Mucosa of descending colon (tissue), 3 donors: Measurements from ENCODE around the gene MICALL2. TPM values are rescaled to one million over a fixed set of nuclear protein-coding genes. Genes with fewer than 3 reads are reported as not detected.

Source experiments
- ATAC-seq: fragments of 200-7000 bp; cut with Tn5 transposase; one replicate; pipeline ENCODE4 v1.9.1; 2020; ENCODE audit warnings: mild to moderate bottlenecking, moderate library complexity
- DNase-seq, 3 donors: peaks; one replicate each; pipeline ENCODE4 v3.0.0-alpha.2; 2020
- H3K36me3 ChIP-seq: fragments of 200-600 bp; one replicate; pipeline ENCODE4 v1.8.0; 2021; ENCODE audit warnings: low read depth, mild to moderate bottlenecking
- H3K4me1 ChIP-seq: fragments of 200-600 bp; one replicate; pipeline ENCODE4 v1.8.0; 2021; ENCODE audit warnings: low read depth, mild to moderate bottlenecking
- H3K4me3 ChIP-seq: fragments of 200-600 bp; one replicate; pipeline ENCODE4 v1.8.0; 2021; ENCODE audit warnings: mild to moderate bottlenecking
- H3K9me3 ChIP-seq: fragments of 200-600 bp; one replicate; pipeline ENCODE4 v1.8.0; 2021; ENCODE audit warnings: mild to moderate bottlenecking
- intact Hi-C, 2 donors: fragments of 100-400 bp; cut with DNase I in 1 of 2; cut with micrococcal nuclease in 1 of 2; formaldehyde crosslinking; loops; one replicate each; pipeline versions ENCODE4 v1.11.0 to v1.11.1; 2022; cut with DNase I, micrococcal nuclease
- total RNA-seq, 3 donors: library from RNA; stranded (reverse); fragmentation: NEBNext Ultra II Directional in 2 of 3; extraction: Animal tissue kit (Norgen Biotek cat#: 25700) in 2 of 3; gene quantifications; one replicate each; pipeline versions ENCODE4 v1.2.1 to v1.2.4, GENCODE V29; 2021 to 2023
- TF ChIP-seq, protein P1 (sequence below): fragments of 200-600 bp; IDR thresholded peaks from one replicate; pipeline ENCODE4 v1.8.0; 2022; ENCODE audit warnings: antibody characterized with exemption, mild to moderate bottlenecking
- donor health status: DM: no; HTN: no; CAD: no; lungs with moderate emphysema.
- donor health status: DM: no; HTN: no; CAD: no.
- donor health status: DM: no; HTN: yes; CAD: no.

Gene MICALL2
- total RNA-seq, 3 donors from 2014 or later, result 59.9 to 96.2 (median 94.5) TPM

DNA sequence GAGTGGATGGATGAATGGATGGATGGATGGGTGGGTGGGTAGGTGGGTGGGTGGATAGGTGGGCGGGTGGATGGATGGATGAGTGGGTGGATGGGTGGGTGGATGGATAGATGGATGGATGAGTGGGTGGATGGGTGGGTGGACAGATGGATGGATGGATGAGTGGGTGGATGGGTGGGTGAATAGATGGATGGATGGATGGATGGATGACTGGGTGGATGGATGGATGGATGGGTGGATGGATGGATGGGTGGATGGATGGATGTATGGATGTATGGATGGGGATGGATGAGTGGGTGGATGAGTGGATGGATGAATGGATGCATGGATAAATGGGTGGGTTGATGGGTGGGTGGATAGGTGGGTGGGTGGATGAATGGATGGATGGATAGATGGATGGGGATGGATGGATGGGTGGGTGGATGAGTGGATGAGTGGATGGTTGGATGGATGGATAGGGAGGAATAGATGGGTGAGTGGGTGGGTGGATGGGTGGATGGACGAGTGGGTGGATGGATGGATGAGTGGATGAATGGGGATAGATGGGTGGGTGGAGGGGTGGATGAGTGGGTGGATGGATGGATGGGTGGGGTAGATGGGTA is 43.8 kb downstream of the MICALL2 start:
- DNase-seq (no peak), ATAC-seq (no peak)
- intact Hi-C loops, result no loop called here
- Histone ChIP-seq H3K4me3 (no peak overlapping the region), H3K9me3 (no peaks in the 10 kb centered on the region), H3K4me1 (peaks cover 7% of the 10 kb centered on the region), H3K36me3 (no peaks in the 10 kb centered on the region)
- TF ChIP-seq, protein P1, sequence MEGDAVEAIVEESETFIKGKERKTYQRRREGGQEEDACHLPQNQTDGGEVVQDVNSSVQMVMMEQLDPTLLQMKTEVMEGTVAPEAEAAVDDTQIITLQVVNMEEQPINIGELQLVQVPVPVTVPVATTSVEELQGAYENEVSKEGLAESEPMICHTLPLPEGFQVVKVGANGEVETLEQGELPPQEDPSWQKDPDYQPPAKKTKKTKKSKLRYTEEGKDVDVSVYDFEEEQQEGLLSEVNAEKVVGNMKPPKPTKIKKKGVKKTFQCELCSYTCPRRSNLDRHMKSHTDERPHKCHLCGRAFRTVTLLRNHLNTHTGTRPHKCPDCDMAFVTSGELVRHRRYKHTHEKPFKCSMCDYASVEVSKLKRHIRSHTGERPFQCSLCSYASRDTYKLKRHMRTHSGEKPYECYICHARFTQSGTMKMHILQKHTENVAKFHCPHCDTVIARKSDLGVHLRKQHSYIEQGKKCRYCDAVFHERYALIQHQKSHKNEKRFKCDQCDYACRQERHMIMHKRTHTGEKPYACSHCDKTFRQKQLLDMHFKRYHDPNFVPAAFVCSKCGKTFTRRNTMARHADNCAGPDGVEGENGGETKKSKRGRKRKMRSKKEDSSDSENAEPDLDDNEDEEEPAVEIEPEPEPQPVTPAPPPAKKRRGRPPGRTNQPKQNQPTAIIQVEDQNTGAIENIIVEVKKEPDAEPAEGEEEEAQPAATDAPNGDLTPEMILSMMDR, result no peak

DNA sequence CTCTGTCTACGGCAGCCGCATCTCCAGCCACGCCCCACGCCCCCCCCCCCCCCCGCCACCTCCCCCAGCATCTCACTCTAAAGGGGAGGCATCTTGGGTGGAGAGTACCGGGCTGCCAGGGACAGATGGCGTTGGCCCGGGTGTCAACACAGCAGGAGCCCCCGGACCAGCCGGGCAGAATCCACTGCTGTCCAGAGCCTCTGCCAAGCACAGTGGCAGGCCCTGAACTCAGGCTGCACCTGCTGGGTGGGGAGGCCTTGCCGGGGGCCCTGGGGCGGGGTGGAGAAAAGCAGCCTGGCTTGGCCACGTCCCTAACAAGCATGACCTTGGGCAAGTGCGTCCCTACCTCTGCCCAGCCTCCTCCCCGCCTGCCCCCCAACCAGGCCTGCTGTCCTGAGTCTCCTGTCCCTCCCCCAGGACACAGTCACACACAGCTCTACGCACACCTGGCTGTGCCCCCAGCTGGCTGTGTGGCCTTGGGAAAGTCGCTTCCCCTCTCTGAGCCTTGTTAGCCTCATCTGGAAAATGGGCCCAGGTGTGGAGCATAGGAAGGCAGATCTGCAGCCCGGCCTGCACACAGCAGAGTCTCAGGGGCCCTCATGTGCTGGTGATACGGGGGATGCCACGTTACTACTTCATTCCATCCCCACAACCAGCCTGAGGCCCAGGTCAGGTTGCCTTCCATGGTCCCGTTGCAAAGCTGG is 45.2 kb downstream of the MICALL2 start:
- ATAC-seq, result no peak
- intact Hi-C loops, result no loop called here
- TF ChIP-seq, protein P1, result no peak

DNA sequence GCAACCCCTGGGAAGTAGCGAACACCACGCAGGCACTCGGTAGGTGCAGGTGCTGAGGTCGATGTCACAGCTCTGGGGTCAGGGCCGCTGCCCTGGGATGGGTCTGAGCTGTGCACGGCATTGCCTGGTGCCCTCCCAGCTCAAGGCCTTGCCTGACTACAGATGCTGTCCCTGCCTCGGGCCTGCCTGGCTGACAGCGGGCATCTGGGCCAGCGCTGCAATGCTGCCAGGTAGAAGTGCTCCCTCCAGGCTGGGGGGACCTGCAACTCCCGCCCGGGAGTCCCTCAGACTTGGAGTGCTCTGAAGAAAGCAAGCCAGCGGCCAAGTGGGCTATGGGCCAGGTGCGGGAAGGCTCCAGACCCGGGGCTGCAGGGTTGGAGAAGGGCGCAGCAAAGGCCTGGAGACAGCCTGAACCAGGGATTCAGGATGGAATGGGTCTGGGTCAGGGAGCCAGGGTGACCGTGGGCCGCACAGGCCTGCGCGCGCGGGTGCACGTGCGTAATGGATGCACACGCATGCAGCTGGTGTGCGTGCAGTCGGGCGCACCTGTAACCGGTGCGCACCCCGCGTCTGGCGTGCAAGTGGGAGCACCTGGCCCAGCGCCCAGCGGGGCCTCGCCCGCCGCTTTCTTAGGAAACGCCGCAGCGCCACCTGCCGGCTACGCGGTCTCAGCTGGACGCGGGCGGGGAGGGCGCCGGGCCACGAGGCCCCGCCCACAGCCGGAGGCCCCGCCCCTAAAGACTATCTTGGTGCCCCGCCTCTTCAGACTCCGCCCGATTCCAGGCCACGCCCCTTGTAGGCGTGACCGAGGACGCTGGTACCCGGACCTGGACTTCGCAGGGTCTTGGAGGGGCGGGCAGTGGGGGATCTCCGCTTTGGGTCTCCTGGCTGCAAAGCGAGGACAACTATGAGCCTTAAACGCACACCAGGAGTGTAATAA is 46.7 kb downstream of the MICALL2 start:
- ATAC-seq (peak; percentile 99), DNase-seq (peak; percentile 88 to 95 (median 93))
- Histone ChIP-seq H3K36me3 (no peaks in the 10 kb centered on the region), H3K4me1 (peaks cover 7% of the 10 kb centered on the region), H3K9me3 (no peaks in the 10 kb centered on the region), H3K4me3 (no peak overlapping the region)
- TF ChIP-seq, protein P1, result peak; percentile 64
- intact Hi-C loops, result no loop called here

More for the DNA sequence above, 45.2 kb downstream of the MICALL2 start:
- no peak overlapping the region for H3K4me3 ChIP-seq
- peak in 1 of 3 donors; percentile 45 for DNase-seq
- H3K36me3 ChIP-seq, result no peaks in the 10 kb centered on the region
- no peaks in the 10 kb centered on the region for H3K9me3 ChIP-seq
- H3K4me1 ChIP-seq, result peaks cover 7% of the 10 kb centered on the region

DNA sequence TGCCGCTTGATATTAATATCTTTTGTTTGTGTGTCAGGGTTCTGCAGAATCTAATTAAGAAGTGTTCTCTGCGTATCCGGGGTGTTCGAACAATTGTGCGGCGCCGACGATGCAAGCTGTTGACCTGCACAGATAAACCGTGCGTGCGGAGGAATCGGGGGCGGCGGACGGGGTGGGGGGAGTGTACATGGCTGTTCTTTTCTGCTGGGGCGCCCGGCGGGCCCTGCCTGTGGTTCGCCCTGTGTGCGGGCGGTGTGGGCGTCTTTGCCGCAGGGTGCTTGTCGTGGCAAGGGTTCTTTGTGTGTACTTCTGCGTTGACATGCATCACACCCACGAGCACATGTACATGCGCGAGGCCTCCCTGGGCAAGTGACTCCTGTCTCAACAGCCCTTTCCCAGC is 47.9 kb downstream of the MICALL2 start:
- Histone ChIP-seq H3K4me3 (no peak overlapping the region), H3K9me3 (no peaks in the 10 kb centered on the region), H3K36me3 (no peaks in the 10 kb centered on the region), H3K4me1 (peaks cover 7% of the 10 kb centered on the region)
- intact Hi-C loops, result no loop called here
- TF ChIP-seq, protein P1, result no peak
- no peak for ATAC-seq
- peak in 1 of 3 donors; percentile 40 for DNase-seq

DNA sequence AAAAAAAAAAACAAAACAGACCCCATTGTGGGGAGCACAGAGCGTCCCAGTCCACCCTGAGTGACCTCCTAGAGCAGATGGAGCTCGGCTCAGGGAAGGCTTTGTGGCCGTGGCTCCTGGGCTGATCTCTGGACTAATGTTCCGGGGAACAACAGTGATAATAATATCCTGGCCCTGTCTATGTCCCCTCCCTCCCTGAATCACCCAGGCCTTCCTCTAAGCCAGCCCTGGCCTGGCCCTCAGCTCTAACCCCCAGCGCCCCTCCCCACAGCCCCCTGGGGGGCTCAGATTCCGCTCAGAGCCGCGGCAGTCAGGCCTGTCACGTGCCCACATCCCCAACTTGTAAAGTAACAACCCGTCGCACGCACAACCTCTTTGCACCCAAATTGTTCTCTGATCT is 48.3 kb downstream of the MICALL2 start:
- TF ChIP-seq, protein P1, result no peak
- Histone ChIP-seq H3K36me3 (no peaks in the 10 kb centered on the region), H3K4me3 (no peak overlapping the region), H3K9me3 (no peaks in the 10 kb centered on the region), H3K4me1 (peaks cover 7% of the 10 kb centered on the region)
- DNase-seq, result no peak
- intact Hi-C loops, result no loop called here
- no peak for ATAC-seq
